Peyer's patch (tissue), 4 donors: ENCODE measurements around the gene PTTG1IP.

Experiments used
- CTCF ChIP-seq, 6 experiments: fragments of 450-650 bp in 4 of 6; fragments of 200-600 bp in 2 of 6; sonication (generic) in 1 of 6; IDR thresholded peaks; one replicate each; pipeline ENCODE4 v1.5.1; 2017 to 2019; ENCODE audit warnings: antibody characterized with exemption in 6 of 6, mild to moderate bottlenecking in 3 of 6, moderate library complexity in 1 of 6
- POLR2A ChIP-seq, 2 donors: fragments of 450-650 bp; IDR thresholded peaks; one replicate each; pipeline ENCODE4 v1.5.1; 2017; ENCODE audit warnings: antibody characterized with exemption in 2 of 2, mild to moderate bottlenecking in 2 of 2, moderate library complexity in 2 of 2

GRCh38 chr21:44887126-44887806 lies 13.8 kb upstream of the PTTG1IP start:
- TF ChIP-seq CTCF (IDR thresholded peaks at IDR 0.05) = no peak
- no peak for TF ChIP-seq POLR2A (IDR thresholded peaks at IDR 0.05)
